NCI-H2029 treated with DMSO at 0.1 percent for 48 hours (cell line): Measurements from ENCODE around the gene TEX22.

Source experiments
- DNase-seq: peaks from one replicate; lab custom pipeline; 2025; lab: John Stamatoyannopoulos, UW

Gene TEX22

DNA sequence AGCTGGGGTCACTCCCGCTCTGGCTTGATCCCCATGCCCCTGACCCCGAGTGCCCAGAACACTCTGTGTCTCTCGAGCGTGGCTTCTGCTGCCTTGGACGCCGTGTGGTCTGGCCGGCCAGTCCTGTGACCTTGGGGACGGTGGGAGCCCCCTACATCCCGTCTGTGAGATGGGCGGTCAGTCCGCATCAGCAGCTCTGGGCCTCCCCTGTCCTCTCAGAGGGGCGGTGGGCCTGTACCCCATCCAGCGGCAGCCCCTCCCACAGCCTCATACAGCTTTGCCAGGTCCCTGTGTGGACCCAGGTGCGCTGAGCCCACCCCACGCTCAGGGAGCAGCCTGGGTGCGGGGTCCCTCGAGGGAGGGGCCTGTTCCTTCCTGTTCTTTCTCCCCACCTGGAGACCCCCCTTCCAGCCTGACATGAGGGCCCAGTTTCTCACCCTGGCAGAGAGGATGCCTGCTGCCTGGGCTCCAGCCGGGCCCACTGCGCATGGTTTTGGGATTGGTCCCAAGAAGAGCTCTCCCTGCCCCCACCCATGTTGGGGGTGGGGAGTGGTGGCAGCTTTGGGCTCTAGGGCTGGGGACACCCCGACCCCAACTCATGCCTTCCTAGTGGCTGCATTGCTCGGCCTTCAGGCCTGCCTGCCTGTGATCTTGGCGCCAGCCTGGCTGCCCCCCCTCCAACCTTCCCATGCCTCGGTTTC lies 22.8 kb downstream of the TEX22 start:
- DNase-seq = no peak

DNA sequence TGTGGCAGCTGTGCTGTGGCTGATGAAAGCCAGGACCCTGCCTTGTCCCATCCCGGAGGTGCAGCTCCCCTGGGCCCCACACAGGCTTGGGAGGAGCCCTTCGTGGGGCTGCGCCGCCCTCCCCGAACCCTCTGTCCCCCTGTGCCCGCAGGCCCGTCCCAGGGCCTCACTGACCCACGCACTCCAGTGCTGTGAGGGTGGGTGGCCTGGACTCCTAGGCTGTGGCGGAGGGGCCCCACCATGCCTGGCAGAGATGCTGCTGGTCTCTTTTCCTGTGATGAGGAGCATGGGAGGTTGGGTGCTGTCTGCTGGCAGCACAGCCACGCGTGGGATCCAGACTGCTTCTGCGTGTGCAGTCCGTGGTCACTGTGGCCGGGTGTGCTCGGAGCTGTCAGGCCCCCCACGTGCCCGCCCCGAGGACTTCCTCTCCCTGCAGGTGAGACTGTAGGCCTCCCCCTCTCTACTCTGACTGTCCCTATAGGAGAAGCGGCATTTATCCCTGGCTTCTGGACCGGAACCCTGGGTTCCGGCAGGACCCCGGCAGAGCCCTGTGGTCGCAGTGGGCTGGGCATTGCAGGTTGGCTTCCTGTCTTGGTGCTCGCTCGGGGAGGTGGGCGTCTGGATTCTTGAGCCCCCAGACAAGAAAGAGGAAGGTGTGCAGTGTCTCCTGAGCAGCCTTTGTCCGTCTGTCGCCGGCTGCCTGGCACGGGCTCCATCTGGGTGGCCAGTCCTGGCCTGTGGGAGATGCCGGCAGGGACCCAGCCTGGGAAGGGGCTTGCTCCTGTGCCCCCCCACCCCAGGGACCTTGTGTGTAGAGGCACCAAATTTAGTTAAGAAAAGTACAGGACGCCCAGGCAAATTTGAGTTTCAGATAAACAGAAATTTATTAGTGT lies 23.6 kb downstream of the TEX22 start:
- DNase-seq = no peak

DNA sequence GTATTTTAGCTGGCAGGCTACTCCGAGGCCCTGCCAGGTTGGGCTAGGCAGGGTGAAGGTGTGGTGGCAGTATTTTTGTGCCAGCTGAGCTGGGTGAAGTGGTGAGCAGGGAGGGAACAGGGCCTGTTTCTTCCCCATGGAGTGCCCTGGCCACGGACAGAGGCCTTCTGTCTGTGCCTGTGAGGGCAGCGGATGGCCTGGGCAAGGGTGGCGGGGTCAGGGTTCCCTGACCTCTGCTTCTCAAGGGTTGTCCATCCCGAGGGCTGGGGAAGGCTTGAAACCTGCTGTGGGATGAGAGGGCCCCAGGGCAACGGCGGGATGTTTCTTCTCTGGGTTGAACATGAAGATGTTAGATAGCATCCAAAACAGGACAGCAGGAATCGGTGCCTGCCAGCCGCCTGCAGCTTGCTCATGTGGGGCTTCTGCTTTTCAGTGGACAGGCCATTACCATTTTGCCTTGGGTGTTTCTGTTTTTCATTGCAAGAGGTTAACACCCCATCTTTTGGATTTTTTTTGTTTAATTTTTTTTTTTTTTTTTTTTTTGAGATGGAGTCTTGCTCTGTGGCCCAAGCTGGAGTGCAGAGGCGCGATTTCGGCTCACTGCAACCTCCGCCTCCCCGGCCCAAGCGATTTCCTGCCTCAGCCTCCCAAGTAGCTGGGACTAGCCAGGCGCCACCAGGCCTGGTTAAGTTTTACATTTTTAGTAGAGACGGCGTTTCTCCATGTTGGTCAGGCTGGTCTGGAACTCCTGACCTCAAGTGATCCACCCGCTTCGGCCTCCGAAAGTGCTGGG lies 24.6 kb downstream of the TEX22 start:
- no peak for DNase-seq

DNA sequence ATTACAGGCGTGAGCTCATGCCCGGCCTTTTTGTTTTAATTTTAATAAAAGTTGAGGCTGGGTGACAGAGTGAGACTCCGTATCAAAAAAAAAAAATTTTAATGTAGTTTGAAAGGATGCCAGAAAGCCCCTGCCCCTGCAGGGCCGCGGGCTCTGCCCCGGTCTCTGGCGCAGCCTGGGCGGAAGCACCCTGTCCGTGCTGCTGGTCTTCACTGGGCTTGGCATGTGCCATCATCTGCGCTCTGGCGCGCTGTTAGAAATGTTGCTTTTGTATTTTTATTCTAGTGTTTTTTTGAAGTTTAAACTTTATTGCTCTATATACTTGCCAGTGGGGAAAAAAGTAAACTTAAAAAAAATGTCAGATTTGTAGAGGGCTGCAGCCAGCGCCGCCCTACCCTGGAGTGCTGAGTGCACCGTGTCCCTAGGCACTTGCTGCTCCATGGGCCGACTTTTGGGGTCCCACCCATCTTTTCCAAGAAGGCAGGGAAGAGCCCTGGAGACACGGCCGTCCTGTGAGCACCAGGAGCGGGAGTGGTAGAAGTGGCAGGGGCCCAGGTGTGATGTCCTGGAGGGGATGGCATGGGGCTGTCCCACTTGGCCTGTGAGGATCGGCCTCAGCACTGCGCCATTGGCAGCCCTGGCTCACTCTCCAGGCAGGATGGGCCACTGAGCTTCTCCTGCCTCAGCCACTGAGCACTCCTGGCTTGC lies 25.3 kb downstream of the TEX22 start:
- no peak for DNase-seq

DNA sequence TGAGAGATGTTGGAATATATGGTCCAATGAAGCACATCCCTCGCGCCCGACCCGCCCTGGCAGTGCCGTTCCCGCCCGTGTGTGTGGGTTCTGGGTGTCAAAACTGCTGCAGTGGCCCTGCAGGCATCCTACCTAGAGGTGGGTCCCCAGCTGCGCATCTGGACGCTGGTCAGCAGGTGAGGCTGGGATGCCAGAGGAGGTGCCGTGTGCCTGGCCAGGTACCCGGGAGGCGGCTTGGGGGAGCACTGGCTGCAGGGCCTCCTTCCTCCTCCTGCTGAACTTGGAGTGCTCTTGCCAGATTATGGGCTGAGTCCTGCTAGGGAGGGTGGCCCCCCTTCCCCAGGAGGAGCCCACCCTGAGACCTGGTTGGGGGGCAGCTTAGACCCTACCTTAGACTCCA lies 26.5 kb downstream of the TEX22 start:
- no peak for DNase-seq

DNA sequence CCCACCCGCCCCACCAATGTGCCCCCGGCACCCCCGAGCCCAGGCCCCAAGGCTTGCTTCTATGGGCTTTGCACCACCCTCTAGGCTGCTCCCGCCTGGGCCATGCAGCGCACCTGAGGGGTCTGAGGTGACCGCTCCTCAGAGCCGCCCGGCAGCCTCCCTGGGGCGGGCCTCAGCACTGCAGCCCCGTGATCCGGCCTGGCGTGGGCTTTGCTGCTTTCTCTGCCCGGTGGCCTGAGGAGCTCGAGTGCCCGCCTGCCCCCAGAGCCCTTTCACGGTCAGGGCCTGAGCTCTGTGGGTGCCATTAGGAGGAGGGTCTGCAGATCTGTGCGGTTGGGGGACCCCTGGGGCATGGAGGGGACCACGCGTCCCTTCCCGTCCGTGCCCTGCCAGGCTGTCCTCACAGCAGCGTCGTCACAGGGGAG lies 27.5 kb downstream of the TEX22 start:
- no peak for DNase-seq

DNA sequence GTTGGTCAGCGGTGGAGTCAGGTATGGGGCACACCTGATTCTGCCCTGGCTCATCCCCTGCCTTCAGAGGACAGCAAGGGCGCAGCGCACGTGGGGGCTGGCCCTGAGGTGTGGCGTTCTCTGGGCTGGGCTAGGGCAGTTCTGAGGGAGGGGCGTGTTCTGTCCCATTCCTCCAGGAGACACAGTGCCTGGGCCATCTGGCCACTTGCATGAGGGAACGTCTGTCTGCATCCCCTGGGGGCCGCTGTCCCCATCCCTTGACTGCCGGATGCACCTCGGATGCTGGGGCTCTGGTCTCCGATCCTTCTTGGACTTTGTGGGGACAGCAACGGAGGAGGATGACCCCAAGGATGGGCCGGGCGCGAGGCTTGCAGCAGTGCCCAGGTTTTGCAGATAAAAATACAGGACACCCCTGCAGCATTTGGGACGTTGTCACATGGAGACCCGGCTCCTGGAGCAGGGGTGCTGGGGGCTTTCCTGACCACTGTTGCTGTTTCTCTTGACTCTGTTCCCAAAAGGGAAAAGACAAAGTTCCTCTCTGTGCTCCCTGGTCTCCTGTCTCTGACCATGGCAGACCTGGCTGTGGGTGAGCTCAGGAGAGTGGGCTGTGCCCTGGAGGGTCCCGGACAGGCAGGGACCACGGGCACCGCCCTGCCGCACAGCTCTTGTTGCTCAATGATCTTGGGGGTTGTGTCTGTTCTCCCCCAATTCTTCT lies 28.2 kb downstream of the TEX22 start:
- no peak for DNase-seq

DNA sequence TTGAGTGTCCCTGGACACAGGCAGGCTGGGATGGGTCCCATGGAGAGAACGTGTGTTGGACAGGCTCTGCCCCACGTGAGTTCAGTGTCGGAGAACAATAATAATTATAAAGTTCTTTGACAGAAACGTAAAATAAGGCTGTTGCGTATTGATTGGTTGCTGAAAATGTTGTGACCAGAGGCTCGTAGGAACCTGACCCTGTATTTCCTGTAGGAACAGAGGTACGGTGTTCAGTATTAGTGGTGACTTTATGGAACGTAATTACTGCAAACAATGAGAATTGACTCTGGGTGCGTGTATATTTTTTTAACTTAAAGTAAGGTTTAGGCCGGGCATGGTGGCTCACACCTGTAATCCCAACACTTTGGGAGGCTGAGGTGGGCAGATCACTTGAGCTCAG lies 29.1 kb downstream of the TEX22 start:
- DNase-seq = no peak

DNA sequence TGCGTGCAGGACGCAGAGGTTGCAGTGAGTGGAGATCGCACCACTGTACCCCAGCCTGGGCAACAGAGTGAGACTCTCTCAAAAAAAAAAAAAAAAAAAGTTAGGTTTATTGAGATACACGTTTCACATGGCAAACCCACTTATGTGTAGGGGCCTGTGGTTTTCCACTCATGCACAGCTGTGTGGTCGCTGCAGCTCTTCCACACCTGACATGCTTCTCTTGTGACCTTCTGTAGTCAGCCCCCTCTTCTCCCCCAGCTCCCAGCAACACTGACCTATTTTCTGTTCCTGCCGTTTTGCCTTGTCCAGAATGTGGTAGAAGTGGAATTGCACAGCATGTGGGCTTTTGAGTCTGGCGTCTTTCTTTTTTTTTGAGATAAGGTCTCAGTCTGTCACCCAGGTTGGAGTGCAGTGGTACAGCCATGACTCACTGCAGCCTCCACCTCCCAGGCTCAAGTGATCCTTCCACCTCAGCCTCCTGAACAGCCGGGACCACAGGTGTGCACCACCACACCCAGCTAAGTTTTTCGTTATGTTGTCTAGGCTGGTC lies 29.7 kb downstream of the TEX22 start:
- DNase-seq = no peak

DNA sequence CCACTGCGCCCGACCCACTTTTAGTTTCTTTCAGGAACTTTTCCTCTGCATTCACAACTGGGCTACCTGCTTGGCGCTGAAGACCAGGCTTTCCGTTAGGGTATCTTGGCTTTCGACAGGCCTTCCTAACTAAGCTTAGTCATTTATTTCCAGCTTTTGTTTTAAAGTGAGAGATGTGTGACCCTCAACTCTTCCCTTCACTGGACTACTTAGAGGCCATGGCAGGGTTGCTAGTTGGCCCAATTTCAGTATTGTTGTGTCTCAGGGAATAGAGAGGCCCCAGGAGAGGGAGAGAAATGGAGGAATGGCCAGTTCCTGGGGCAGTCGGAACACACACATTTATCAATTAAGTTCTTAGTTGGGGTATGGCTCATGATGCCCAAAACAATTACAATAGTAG lies 31.7 kb downstream of the TEX22 start:
- DNase-seq = no peak

DNA sequence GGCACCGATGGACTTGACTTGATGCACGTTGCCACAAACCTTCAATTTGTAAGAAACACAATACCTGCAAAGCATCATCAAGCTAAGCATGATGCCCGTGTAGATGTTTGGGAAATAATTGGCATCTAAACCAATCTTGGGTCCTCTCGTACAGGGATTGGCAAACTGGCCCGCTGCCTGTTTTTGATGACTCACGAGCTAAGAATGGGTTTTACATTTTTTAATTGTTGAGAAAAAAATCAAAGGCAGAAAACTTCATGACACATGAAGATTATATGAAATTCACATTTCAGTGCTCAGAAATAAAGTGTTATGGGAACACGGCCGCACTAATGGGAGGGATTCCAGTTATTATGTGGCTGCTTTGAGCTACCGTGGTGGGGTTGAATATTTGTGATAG lies 32.2 kb downstream of the TEX22 start:
- no peak for DNase-seq

DNA sequence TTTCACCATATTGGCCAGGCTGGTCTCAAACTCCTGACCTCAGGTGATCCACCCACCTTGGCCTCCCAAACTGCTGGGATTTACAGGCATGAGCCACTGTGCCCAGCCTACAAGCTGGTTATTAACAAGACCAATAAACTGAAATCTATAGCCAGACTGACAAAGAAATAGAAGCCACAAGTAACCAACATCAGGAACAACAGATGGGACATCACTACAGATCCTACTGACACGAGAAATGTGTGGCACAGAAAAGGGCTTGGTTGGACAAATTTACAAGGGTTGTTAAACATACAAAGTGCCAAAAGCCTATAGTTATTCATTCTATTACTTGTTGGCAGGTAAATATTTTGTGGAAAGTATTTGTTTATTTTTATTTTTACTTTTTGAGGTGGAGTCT lies 32.9 kb downstream of the TEX22 start:
- no peak for DNase-seq

DNA sequence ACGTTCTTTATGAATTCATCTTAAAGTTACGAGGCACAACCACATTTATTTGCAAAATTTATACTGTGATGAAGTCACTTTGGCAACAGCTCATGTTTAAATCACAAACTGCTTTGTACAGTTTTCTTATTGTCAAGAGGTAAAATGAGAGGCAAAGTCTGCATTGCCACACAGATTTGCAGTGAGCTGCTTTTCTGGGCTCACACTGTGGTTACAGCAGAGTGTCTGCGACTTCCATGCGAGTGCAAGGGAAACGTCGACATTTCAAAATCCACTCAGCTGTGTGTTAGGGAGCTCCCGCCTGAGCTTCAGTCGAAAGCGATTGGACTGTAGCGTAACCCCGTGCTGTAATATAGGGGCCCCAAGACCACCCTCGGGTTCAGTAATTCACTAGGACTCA lies 34.3 kb downstream of the TEX22 start:
- no peak for DNase-seq

DNA sequence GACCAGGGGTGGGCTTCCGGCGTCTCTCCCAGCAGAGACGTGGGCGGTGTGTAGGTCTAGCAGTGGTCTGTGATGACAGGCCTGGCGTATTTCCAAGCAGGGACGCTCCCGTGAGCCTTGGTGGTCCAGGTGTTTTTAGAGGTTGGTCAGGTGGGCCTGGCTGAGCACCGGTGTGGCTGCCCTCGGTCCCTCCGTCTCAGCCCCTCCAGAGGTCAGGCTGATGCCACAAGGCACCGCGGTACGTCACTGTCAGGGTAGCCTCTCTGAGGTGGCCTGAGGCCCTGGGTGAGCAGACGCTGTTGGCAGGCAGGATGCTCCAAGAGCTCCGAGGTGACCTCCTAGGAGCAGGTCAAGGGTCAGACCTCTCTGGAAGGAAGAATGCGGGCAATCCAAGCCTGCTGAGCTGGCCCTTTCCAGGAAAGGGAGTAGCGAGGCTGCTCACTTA lies 34.8 kb downstream of the TEX22 start:
- no peak for DNase-seq

DNA sequence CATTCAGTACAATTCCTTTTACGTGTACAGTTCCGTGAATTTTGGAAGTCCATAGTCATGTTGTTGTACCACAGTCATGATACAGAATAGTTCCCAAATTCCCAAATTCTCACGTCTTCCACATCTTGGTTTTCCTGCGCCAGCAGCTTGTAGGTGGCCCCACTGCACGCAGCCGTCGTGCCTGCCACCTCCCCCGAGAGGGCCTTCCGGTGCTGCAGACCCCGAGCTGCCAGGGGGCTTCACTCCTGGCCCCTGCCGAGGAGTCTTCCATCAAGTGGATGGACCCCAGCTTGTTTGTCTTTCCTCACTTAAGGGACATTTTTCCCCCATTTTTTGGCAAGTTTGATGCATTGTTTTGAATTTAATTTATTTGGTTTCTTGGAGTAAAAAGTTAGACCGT lies 38.1 kb downstream of the TEX22 start:
- no peak for DNase-seq

DNA sequence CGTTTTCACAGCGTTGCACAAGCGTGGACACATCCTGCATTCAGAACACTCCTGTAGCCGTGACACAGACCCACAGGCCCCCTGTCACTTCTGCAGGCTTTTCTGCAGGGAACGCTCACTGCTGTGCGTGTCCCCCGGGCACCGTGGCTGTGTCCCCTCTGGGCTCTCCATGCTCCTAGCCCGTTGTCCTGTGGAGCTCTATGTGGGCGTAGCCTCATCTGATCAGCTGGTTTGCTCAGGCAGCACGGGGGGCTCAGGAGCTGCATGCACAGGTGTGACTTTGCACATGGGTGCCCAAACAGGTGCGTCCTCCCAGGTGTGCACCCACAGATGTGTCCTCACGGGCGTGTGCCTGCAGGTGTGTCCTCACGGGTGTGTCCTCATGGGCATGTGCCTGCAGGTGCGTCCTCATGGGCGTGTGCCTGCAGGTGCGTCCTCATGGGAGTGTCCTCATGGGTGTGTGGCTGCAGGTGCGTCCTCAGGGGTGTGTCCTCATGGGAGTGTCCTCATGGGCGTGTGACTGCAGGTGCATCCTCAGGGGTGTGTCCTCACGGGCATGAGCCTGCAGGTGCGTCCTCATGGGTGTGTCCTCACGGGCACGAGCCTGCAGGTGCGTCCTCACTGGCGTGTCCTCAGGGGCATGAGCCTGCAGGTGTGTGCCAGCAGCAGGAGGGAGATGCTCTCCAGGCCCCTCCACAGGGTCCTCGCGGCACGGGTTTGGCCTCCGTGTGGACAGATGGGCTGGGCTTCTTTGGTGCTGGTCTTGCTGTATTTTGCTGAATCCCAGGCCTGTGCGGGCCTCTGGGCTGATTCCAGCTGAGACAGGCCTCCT lies 38.8 kb downstream of the TEX22 start:
- DNase-seq = no peak

DNA sequence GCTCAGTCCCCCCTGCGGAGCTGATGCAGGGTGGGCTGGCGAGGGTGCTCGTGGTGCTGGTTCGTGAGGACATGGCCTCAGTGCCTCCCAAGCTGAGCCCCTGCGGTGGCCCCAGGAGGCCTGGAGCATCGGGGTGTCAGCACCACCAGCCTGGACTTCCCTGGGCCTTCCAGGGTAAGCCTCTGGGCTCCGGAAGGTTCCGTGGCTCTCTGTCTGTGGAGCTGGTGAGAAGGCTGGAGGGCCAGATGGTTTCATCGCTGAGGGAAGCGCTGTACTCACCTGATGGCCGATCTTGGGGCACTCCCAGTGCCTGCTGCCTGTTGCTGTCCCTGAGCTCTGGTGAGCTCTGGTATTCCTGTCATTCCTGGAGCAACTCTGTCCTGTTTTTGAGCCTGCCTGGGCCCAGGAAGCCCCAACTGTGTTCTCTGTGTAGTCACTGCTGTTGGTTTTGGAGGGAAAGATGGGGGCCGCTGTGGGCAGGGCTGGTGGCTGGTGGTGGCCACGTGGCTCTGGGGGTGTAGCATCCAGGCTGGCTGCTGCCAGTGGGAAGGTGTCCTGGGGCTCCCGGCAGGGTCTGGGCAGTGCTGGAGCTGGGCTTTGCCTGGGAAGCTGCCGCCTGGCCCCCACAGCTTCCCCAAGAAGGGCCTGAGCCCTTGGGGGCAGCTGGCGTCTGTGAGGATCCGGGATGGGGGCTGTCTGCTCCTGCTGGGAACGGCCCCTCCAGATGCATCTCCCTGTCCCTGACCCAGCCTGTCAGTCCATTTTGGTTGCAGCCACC lies 39.6 kb downstream of the TEX22 start:
- no peak for DNase-seq

DNA sequence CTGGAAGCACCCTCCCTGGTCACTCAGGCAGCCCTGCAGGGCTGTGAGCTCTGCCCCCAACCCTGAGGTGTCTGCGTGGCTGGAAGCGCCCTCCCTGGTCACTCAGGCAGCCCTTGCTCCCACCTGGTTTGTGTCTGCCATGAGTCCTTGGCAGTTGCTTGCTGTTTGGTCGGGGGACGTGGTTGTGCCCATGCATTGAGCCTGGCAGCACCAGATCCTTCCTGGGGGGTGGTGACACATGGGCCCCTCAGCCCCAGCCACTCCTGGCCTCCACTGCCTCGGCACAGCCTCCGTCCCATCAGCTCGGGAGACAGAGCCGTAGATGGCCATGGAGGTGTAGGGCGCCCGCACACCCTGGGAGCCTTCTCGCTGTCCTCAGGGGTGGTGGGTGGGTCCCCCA lies 40.8 kb downstream of the TEX22 start:
- no peak for DNase-seq
